RWPE1 (cell line): ENCODE data around the gene TMF1.

Source experiments
- CTCF ChIA-PET: fragments of 350-600 bp; sonication (Branson Sonifier 250); formaldehyde crosslinking; extraction: SDS; loops from one replicate; lab custom pipeline; 2021; lab: Yijun Ruan, JAX
- POLR2A ChIA-PET: fragments of 400-600 bp; formaldehyde crosslinking; extraction: SDS; loops from one replicate; lab custom pipeline; 2020; ENCODE audit warnings: antibody characterized with exemption; ENCODE audit not compliant: low non-redundant PET; lab: Yijun Ruan, JAX
- DNase-seq: peaks from one replicate; pipeline ENCODE4 v3.0.0; 2012; ENCODE audit warnings: low spot score
- H3K27ac ChIP-seq: fragments of 450-650 bp; 2 replicates; pipeline ENCODE4 v1.5.1; 2017
- TF ChIP-seq, protein P1 (sequence below): fragments of 450-650 bp; conservative IDR thresholded peaks from 2 replicates; pipeline ENCODE4 v1.5.1; 2017; ENCODE audit warnings: low read depth, mild to moderate bottlenecking

Gene TMF1

GRCh38 chr3:69032737-69033136 lies 19.4 kb downstream of the TMF1 start:
- ChIA-PET CTCF (no interaction called here), POLR2A (no interaction called here)
- no peak for DNase-seq
- H3K27ac ChIP-seq = peak overlapping the region; percentile 25; the same call in 1 of the 2 replicates
- TF ChIP-seq, protein P1, sequence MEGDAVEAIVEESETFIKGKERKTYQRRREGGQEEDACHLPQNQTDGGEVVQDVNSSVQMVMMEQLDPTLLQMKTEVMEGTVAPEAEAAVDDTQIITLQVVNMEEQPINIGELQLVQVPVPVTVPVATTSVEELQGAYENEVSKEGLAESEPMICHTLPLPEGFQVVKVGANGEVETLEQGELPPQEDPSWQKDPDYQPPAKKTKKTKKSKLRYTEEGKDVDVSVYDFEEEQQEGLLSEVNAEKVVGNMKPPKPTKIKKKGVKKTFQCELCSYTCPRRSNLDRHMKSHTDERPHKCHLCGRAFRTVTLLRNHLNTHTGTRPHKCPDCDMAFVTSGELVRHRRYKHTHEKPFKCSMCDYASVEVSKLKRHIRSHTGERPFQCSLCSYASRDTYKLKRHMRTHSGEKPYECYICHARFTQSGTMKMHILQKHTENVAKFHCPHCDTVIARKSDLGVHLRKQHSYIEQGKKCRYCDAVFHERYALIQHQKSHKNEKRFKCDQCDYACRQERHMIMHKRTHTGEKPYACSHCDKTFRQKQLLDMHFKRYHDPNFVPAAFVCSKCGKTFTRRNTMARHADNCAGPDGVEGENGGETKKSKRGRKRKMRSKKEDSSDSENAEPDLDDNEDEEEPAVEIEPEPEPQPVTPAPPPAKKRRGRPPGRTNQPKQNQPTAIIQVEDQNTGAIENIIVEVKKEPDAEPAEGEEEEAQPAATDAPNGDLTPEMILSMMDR = no peak

DNA sequence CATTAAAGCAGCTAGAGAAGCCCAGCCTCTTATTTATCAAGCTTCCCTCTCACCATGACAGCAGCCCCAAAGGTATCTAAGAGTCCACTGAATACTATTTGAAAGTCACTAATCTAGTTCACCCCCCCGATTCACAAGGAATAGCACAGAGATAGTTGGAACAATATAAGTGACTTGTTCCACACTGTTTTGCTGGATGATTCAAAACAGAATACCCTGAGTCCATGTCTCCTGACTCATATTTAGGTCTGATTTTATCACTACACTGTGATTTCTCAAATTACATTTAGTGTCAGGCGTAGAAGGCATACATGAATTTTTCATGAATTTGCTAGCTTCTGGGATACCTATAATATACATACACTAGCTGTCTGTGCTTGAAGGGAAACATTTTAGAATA lies 20.0 kb downstream of the TMF1 start:
- TF ChIP-seq, protein P1 = no peak
- no peak for DNase-seq
- CTCF ChIA-PET = no interaction called here
- H3K27ac ChIP-seq = no peak overlapping the region
- POLR2A ChIA-PET = no interaction called here

DNA sequence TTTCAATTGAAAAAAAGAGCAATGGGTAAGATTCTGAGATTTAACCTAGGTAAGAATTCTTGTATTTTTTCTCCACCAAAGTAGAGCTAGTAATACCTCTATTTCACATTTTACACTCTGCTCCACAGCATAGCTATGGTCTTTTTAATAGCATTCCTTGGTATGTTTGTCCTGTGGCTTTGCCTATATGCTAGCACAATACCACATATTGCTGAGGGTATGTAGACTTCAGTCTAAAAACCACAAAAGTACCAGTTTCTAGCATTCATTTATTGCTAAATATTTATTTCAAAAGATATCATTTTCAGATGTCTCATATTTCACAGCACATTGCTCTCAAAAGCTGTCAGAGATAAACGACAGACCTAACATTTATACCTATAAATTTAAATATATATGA lies 20.5 kb downstream of the TMF1 start:
- TF ChIP-seq, protein P1 = no peak
- no peak for DNase-seq
- POLR2A ChIA-PET = no interaction called here
- CTCF ChIA-PET = no interaction called here
- H3K27ac ChIP-seq = no peak overlapping the region

DNA sequence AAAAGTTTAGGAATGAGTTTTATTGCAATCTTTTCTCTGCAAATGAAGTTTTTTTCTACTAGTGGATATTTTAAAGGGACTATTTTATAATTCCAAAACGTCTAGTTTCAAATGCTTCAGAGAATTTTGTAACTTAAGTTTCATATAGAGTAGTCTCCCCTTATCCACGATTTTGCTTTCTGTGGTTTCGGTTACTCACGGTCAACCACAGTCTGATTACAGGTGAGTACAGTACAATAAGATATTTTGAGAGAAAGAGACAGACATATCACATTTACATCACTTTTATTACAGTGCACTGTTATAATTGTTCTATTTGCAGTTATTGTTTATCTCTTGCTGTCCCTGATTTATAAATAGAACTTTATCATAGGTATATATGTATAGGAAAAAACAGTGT lies 31.3 kb downstream of the TMF1 start:
- TF ChIP-seq, protein P1 = no peak; the same call in 1 of the 2 replicates
- ChIA-PET CTCF (no interaction called here), POLR2A (no interaction called here)

GRCh38 chr3:69020424-69020823 lies 31.7 kb downstream of the TMF1 start:
- TF ChIP-seq, protein P1 = peak; percentile 64
- CTCF ChIA-PET = no interaction called here
- POLR2A ChIA-PET = no interaction called here
- no peak overlapping the region for H3K27ac ChIP-seq
- no peak for DNase-seq

More for the DNA sequence above, 31.3 kb downstream of the TMF1 start:
- no peak for DNase-seq
- no peak overlapping the region for H3K27ac ChIP-seq

DNA sequence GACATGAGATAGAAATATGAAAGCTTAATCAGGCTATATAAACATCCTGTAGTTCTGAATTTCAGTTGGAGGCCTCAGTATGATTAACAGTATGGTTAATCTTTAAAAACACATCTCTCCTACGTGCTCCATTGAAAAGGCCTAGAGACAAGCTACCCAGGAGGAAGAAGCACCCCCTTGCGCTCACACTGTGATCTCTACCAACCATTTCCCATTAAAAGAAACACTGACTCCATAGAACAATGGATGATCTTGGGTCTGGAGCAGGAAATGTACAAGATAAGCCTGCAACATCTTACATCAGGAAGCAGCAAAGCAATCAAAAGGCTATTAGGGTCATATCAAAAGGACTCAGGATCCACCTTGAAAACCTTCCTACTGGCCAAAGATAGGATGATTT lies 35.2 kb downstream of the TMF1 start:
- no peak for DNase-seq
- POLR2A ChIA-PET = no interaction called here
- CTCF ChIA-PET = no interaction called here
- no peak overlapping the region for H3K27ac ChIP-seq
- TF ChIP-seq, protein P1 = no peak

GRCh38 chr3:69016102-69016501 lies 36.0 kb downstream of the TMF1 start:
- TF ChIP-seq, protein P1 = no peak
- ChIA-PET CTCF (no interaction called here), POLR2A (no interaction called here)
- DNase-seq = no peak
- H3K27ac ChIP-seq = no peak overlapping the region
